GM06990 (cell line): Measurements from ENCODE around the gene P3H4.
A peak's percentile ranks its signal among the peaks of the same experiment; 100 is the strongest.
"Not testable (repeated sequence)": the region's sequence is repeated elsewhere in the genome, so short reads cannot be mapped to it uniquely, and the experiment has no call there.

Experiments used
- DNase-seq: peaks from one replicate; pipeline ENCODE4 v3.0.0-alpha.2; 2011; ENCODE audit not compliant: insufficient read length; ENCODE audit errors: extremely low read depth
- H3K27me3 ChIP-seq: replicated peaks from 2 replicates; pipeline ENCODE4 v1.6.0; 2011; ENCODE audit warnings: low read length; ENCODE audit not compliant: control insufficient read depth, insufficient read depth
- H3K36me3 ChIP-seq: 2 replicates; pipeline ENCODE4 v1.5.1; 2011; ENCODE audit warnings: low read length; ENCODE audit not compliant: control insufficient read depth, insufficient read depth
- H3K4me3 ChIP-seq: replicated peaks from 2 replicates; pipeline ENCODE4 v1.5.1; 2011; ENCODE audit warnings: low read depth, mild to moderate bottlenecking, control low read depth, low read length
- TF ChIP-seq, protein P1 (sequence below): IDR thresholded peaks from 2 replicates; pipeline ENCODE4 v1.5.1; 2011; ENCODE audit warnings: low read length, control low read depth, mild to moderate bottlenecking, inconsistent platforms; ENCODE audit not compliant: insufficient read depth, poor library complexity, severe bottlenecking

P3H4 gene, protein sequence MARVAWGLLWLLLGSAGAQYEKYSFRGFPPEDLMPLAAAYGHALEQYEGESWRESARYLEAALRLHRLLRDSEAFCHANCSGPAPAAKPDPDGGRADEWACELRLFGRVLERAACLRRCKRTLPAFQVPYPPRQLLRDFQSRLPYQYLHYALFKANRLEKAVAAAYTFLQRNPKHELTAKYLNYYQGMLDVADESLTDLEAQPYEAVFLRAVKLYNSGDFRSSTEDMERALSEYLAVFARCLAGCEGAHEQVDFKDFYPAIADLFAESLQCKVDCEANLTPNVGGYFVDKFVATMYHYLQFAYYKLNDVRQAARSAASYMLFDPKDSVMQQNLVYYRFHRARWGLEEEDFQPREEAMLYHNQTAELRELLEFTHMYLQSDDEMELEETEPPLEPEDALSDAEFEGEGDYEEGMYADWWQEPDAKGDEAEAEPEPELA

DNA sequence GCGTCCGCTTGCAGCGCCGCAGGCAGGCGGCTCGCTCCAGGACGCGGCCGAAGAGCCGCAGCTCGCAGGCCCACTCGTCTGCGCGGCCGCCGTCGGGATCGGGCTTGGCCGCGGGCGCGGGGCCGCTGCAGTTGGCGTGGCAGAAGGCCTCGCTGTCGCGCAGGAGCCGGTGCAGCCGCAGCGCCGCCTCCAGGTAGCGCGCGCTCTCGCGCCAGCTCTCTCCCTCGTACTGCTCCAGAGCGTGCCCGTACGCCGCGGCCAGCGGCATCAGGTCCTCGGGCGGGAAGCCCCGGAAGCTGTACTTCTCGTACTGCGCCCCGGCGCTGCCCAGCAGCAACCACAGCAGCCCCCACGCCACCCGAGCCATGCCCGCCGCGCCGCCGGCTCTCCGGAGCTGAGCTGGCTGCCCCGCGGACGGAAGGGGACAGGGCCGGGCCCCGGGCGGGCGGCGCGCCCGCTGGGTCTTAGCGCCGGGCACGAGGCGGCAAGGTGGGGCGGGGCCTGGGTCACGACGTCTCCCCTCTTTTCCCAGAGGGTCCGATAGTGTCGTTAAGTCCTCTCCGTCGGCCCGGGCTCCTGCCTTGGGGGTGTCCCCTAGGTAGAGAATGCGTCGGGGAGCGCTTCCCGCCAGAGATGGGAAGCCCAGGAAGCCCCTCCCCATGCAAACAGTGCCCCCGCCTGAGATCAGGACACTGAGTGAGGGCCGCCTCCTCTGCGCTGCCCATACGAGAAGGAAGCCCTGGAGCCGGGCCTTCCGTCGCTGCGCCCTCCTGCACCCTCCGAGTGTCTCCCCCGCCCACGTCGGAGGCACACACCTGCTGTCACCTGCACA lies at the start of gene P3H4:
Gene P3H4 (minus strand): TSS at position 401 of the 832 bp plus-strand sequence. CDS start 34 bp downstream, at position 367.
- peak; percentile 83 for DNase-seq
- Histone ChIP-seq H3K4me3 (peak within 1 kb of the TSS; percentile 62), H3K27me3 (no peaks in the 10 kb centered on the region; the same call in 1 of the 2 replicates), H3K36me3 (no peaks in the 10 kb centered on the region)
- TF ChIP-seq, protein P1, sequence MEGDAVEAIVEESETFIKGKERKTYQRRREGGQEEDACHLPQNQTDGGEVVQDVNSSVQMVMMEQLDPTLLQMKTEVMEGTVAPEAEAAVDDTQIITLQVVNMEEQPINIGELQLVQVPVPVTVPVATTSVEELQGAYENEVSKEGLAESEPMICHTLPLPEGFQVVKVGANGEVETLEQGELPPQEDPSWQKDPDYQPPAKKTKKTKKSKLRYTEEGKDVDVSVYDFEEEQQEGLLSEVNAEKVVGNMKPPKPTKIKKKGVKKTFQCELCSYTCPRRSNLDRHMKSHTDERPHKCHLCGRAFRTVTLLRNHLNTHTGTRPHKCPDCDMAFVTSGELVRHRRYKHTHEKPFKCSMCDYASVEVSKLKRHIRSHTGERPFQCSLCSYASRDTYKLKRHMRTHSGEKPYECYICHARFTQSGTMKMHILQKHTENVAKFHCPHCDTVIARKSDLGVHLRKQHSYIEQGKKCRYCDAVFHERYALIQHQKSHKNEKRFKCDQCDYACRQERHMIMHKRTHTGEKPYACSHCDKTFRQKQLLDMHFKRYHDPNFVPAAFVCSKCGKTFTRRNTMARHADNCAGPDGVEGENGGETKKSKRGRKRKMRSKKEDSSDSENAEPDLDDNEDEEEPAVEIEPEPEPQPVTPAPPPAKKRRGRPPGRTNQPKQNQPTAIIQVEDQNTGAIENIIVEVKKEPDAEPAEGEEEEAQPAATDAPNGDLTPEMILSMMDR = peak; percentile 57

DNA sequence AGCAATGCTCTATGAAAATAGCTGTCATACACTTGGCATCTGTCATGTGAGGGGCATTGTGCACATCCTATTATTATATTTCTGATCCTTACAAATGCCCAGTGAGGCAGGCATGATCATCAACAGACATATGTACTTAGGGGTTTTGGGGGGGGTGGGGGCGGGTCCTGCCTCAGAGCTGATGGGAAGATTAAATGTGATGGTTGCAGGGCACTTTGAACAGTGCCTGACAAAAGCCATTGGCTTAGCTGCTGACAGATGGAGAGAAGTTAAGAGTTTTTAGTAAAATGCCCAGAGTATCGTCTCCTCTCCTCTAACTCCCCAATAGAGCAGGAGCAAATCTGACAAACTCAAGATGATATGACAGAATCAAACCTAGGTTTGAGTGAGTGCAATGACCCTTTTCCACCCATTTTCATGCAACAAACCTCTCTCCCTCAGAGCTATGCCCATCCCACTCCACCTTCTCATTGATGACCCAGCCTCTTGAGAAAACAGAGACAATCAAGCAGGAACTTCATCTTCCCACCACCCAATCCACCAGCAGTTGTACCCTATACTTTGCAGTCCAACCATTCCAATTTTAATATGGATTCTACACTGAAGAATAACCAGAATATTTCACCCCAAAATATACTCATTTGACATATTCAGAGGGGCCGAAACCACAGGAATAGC lies 48.6 kb upstream of the P3H4 start:
- Histone ChIP-seq H3K4me3 (no peak overlapping the region), H3K27me3 (no peaks in the 10 kb centered on the region), H3K36me3 (no peaks in the 10 kb centered on the region; the same call in 1 of the 2 replicates)
- DNase-seq = no peak
- TF ChIP-seq, protein P1 = no peak

DNA sequence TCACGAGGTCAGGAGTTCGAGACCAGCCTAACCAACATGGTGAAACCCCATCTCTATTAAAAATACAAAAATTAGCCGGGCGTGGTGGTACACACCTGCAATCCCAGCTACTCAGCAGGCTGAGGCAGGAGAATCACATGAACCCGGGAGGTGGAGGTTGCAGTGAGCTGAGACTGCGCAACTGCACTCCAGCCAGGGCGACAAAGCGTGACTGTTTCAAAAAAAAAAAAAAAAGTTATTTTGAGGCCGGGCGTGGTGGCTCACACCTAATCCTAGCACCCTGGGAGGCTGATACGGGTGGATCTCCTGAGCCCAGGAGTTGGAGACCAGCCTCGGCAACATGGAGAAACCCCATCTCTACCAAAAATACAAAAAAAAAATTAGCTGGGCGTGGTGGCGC lies 39.6 kb upstream of the P3H4 start:
- H3K4me3 ChIP-seq, H3K36me3 ChIP-seq, H3K27me3 ChIP-seq, DNase-seq: not testable (repeated sequence)

DNA sequence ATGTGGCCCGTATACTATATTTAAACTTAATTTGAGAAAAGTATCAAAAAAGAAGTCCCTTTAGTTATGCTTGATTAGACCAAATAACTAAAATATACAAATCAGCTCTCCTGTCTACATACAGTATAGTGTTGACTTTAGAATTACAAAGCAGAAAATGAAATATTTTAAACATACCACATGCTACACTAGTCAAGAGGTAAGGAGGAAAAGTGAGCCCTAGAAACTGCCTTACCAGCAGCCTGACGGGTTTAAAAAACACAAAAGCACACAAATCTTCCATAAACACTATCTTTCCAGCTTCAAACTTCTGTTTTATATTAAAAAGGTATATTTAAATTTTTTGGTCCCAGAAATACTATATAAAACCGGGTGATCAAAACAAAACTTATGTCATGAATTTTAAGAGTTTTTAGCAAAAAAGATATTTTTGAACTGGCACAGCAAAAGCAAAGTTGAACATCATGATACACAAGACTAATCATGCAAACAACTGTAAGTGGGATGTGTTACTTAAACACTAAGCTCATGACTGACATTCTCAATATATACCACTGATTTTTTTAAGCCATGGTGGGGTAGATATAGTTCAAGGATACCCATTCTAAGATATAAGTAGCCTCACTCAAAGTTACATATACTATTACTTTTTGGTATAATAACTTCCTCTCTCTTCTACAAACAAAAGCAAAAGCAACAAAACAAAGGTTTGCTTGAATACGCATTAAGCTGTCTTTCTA lies 37.7 kb upstream of the P3H4 start:
- H3K36me3 ChIP-seq = peaks cover 3% of the 10 kb centered on the region
- no peak for DNase-seq
- TF ChIP-seq, protein P1 = no peak
- no peaks in the 10 kb centered on the region for H3K27me3 ChIP-seq
- no peak overlapping the region for H3K4me3 ChIP-seq

DNA sequence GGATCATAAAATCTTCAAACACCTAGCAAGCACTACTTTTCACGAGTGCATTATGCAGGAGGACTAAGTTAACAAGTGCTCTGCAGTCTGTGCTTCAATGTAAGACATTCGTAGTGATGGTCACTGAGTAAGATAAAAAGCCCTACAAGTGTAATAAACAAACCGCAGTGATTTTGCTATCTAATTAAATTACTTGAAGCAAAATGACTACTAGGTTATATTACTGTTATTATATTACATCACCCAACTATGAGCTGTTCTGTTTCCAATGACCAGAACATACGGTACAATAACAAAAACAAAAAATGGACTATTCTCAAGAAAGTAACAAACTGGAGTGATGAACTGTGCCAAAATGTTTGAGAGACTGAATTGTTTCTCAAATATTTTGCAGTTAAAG lies 37.0 kb upstream of the P3H4 start:
- TF ChIP-seq, protein P1 = no peak
- Histone ChIP-seq H3K36me3 (peaks cover 3% of the 10 kb centered on the region), H3K4me3 (no peak overlapping the region), H3K27me3 (no peaks in the 10 kb centered on the region)
- no peak for DNase-seq
